Measurements from ENCODE around the gene HEBP1.

- TF ChIP-seq POLR2A (IDR thresholded peaks at IDR 0.05; ENCODE audit: low read length) (no peak), GATA1 (IDR thresholded peaks at IDR 0.05; ENCODE audit: low read depth, low read length) (no peak)
These were observed 58.4 kb downstream of the HEBP1 start for GRCh38 chr12:12941450-12942350.

Data from erythroblast (primary cell).